ENCODE data around the gene C1orf167.

C1orf167 gene

DNA sequence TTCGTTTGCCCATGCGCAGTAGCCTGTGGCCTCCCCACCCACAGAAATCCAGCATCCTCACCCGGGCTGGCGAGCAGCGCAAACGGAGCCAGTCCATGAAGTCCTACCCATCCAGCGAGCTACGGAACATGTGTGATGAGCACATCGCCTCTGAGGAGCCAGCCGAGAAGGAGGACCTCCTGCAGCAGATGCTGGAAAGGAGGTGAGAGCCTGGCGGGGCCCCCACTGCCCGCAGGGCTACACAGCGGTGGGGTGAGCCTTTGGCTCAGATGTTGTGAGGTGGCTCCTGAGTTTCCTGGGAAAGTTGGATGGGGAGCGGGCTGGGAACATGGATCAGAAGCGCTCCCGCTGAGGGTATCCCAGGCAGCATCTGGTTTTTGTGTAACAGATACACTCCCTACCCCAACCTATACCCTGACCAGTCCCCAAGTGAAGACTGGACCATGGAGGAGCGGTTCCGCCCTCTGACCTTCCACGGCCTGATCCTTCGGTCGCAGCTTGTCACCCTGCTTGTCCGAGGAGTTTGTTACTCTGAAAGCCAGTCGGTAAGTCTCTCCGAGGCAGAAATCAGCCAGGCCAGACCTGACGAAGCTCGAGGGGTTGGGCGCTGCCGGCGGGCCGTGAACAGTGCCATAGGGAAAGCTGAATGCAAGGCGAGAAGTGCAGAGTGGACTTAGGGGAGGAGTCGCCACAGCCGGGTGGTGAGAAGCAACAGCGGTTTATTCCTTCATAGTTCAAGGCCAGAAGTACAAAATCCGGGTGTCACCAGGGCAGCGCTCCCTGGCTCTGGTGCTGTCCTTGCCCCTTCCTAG is 75.2 kb downstream of the C1orf167 start:
- Histone ChIP-seq H3K4me1 (peaks cover 0 to 14% (median 11%) of the 10 kb centered on the region in 4 donors), H3K36me3 (peaks cover 86 to 99% (median 98%) of the 10 kb centered on the region in 3 donors)
- intact Hi-C loops (cut with DNase I; ENCODE audit: low total_unique reads) = loop anchor here (5.0 to 10.0 kb wide), 2 partner anchors 55 to 368 kb away; no protein-coding TSS in a partner anchor

DNA sequence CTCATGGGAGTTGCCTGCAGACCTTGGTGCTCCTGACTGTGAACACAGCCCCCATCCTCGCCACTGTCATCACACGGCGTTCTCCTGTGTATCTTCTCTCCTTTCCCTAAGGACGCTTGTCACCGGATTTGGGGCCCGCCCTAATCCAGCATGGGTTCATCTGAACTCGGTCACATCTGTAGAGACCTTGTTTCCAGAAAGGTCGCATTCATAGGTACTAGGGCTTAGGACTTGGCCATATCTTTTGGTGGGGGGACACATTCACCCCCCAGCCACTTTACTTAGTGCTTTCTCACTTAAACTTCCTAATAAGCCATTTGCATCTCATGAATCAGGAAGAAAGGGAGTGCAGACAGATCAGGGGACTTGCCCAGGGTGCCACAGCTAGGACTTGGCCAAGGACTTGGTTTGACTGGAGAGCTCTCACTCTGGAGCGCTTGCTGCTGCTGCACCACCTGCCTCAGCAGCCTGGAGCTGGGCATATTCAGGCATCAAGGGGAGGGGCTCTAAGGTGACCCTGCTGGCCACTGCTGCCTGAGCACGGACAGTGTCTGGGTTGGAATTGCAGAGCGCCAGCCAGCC is 75.9 kb downstream of the C1orf167 start:
- Histone ChIP-seq H3K27ac (no peak overlapping the region), H3K9me3 (no peaks in the 10 kb centered on the region), H3K36me3 (peaks cover 86 to 99% (median 97%) of the 10 kb centered on the region in 3 donors), H3K4me3 (no peak overlapping the region), H3K27me3 (no peaks in the 10 kb centered on the region), H3K4me1 (peaks cover 0 to 14% (median 11%) of the 10 kb centered on the region in 4 donors)
- TF ChIP-seq, protein P1, sequence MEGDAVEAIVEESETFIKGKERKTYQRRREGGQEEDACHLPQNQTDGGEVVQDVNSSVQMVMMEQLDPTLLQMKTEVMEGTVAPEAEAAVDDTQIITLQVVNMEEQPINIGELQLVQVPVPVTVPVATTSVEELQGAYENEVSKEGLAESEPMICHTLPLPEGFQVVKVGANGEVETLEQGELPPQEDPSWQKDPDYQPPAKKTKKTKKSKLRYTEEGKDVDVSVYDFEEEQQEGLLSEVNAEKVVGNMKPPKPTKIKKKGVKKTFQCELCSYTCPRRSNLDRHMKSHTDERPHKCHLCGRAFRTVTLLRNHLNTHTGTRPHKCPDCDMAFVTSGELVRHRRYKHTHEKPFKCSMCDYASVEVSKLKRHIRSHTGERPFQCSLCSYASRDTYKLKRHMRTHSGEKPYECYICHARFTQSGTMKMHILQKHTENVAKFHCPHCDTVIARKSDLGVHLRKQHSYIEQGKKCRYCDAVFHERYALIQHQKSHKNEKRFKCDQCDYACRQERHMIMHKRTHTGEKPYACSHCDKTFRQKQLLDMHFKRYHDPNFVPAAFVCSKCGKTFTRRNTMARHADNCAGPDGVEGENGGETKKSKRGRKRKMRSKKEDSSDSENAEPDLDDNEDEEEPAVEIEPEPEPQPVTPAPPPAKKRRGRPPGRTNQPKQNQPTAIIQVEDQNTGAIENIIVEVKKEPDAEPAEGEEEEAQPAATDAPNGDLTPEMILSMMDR (IDR thresholded peaks at IDR 0.05) = no peak
- intact Hi-C loops (cut with DNase I; ENCODE audit: low total_unique reads) = loop anchor here (5.0 to 10.0 kb wide), 2 partner anchors 54 to 367 kb away; no protein-coding TSS in a partner anchor
- no peak for DNase-seq

More for the DNA sequence above, 75.2 kb downstream of the C1orf167 start:
- TF ChIP-seq, protein P1 (IDR thresholded peaks at IDR 0.05) = no peak
- no peaks in the 10 kb centered on the region for H3K27me3 ChIP-seq
- no peak overlapping the region for H3K27ac ChIP-seq
- no peak overlapping the region for H3K4me3 ChIP-seq
- DNase-seq = no peak
- no peaks in the 10 kb centered on the region for H3K9me3 ChIP-seq

DNA sequence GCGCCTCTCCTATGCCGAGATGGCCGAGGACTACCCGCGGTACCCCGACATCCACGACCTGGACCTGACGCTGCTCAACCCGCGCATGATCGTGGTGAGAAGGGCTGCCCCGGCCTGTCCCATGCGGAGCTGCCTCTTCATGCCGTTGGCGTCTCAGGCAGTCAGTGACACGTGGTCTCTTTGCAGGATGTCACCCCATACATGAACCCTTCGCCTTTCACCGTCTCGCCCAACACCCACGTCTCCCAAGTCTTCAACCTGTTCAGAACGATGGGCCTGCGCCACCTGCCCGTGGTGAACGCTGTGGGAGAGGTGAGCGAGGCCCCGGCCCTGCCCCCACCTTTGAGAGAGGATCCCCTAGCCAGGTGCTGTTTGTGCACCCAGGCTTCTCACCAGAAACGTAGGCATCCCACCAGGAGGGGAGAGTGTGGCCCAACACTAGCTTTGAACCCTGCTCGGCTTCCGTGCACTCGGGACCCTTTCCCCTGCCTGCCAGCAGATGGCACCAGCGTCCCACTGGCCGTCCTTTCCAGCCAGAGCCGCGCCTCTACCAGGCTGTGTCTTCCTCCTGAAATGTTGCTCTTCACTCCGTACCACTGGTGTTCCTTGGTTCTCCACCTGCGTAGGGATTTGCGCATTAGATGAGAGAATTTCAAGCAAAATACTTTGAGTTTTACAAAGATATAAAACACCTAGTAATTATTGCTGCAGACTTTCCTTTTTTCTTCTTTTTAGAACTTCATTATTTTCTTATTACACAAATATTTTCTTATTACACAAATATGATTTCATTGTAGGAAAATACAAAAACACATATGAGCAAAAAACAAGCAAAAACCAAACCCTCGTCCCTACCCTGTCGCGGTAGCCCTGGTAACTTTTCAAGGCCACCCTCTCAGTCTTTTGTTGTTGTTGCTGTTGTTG is 76.6 kb downstream of the C1orf167 start:
- Histone ChIP-seq H3K27me3 (no peaks in the 10 kb centered on the region), H3K4me3 (no peak overlapping the region), H3K4me1 (peaks cover 0 to 14% (median 11%) of the 10 kb centered on the region in 4 donors), H3K9me3 (no peaks in the 10 kb centered on the region), H3K36me3 (peaks cover 80 to 99% (median 94%) of the 10 kb centered on the region in 3 donors), H3K27ac (no peak overlapping the region)
- peak; percentile 64 to 78 for DNase-seq
- intact Hi-C loops (cut with DNase I; ENCODE audit: low total_unique reads) = loop anchor here (5.0 to 10.0 kb wide), 2 partner anchors 54 to 366 kb away; no protein-coding TSS in a partner anchor
- TF ChIP-seq, protein P1 (IDR thresholded peaks at IDR 0.05) = peak; percentile 94 to 100
